GM23338 (cell line): Measurements from ENCODE around the gene NCK2. TPM values are rescaled to one million over a fixed set of nuclear protein-coding genes. Genes with fewer than 3 reads are reported as not detected.

Experiments
- ATAC-seq: fragments of 200-7000 bp; cut with Tn5 transposase; 3 replicates; pipeline ENCODE4 v1.9.1; 2020
- DNase-seq: peaks from one replicate; pipeline ENCODE4 v3.0.0-alpha.2; 2015; ENCODE audit warnings: low spot score
- H2AFZ ChIP-seq: fragments of 200-600 bp; sonication (generic); 2 replicates; pipeline ENCODE4 v1.8.0; 2016; ENCODE audit warnings: antibody characterized with exemption, mild to moderate bottlenecking, moderate library complexity
- H3F3A ChIP-seq: fragments of 200-600 bp; sonication (generic); replicated peaks from 2 replicates; pipeline ENCODE4 v1.8.0; 2017; ENCODE audit warnings: antibody characterized with exemption, mixed run types, low read depth
- H3K27ac ChIP-seq: fragments of 200-600 bp; sonication (generic); 2 replicates; pipeline ENCODE4 v1.6.1; 2016; ENCODE audit warnings: low read depth
- H3K27me3 ChIP-seq: fragments of 200-600 bp; sonication (generic); 2 replicates; pipeline ENCODE4 v1.8.0; 2016; ENCODE audit warnings: mild to moderate bottlenecking, mixed run types, moderate library complexity; ENCODE audit not compliant: insufficient read depth
- H3K36me3 ChIP-seq: fragments of 200-600 bp; sonication (generic); 2 replicates; pipeline ENCODE4 v1.8.0; 2016; ENCODE audit warnings: mild to moderate bottlenecking; ENCODE audit not compliant: insufficient read depth
- H3K4me1 ChIP-seq: fragments of 200-600 bp; sonication (generic); 2 replicates; pipeline ENCODE4 v1.8.0; 2016; ENCODE audit warnings: mild to moderate bottlenecking, moderate library complexity; ENCODE audit not compliant: insufficient read depth
- H3K4me2 ChIP-seq: fragments of 200-600 bp; sonication (generic); 2 replicates; pipeline ENCODE4 v1.7.1; 2017; ENCODE audit warnings: mixed run types
- H3K4me3 ChIP-seq: fragments of 200-600 bp; sonication (generic); 2 replicates; pipeline ENCODE4 v1.6.1; 2016; ENCODE audit warnings: mixed run types
- H3K79me2 ChIP-seq: fragments of 200-600 bp; sonication (generic); replicated peaks from 2 replicates; pipeline ENCODE4 v1.8.0; 2017; ENCODE audit warnings: mild to moderate bottlenecking; ENCODE audit not compliant: insufficient read depth
- H3K9me2 ChIP-seq: fragments of 200-600 bp; sonication (generic); 2 replicates; pipeline ENCODE4 v1.8.0; 2017; ENCODE audit not compliant: insufficient read depth
- H4K20me1 ChIP-seq: fragments of 200-600 bp; sonication (generic); replicated peaks from 2 replicates; pipeline ENCODE4 v1.8.0; 2017; ENCODE audit warnings: mild to moderate bottlenecking; ENCODE audit not compliant: insufficient read depth
- H3K27ac Mint-ChIP-seq: 2 replicates; pipeline ENCODE4 v1.8.0; 2020; ENCODE audit warnings: inconsistent platforms, mild to moderate bottlenecking, moderate library complexity, mixed read lengths
- H3K27me3 Mint-ChIP-seq: 3 replicates; pipeline ENCODE4 v1.8.0; 2022; ENCODE audit warnings: low read depth, mild to moderate bottlenecking, moderate library complexity, mixed read lengths, inconsistent platforms; ENCODE audit not compliant: insufficient read depth, poor library complexity
- H3K36me3 Mint-ChIP-seq: 3 replicates; pipeline ENCODE4 v1.8.0; 2021; ENCODE audit warnings: low read depth, mild to moderate bottlenecking, inconsistent platforms, moderate library complexity, mixed read lengths
- H3K4me1 Mint-ChIP-seq: 3 replicates; pipeline ENCODE4 v1.8.0; 2020; ENCODE audit warnings: mild to moderate bottlenecking, inconsistent platforms, mixed read lengths
- H3K4me3 Mint-ChIP-seq: 3 replicates; pipeline ENCODE4 v1.8.0; 2021; ENCODE audit warnings: moderate library complexity, mild to moderate bottlenecking, inconsistent platforms, mixed read lengths
- H3K9me3 Mint-ChIP-seq: 3 replicates; pipeline ENCODE4 v1.8.0; 2020; ENCODE audit warnings: moderate library complexity, mild to moderate bottlenecking, inconsistent platforms, mixed read lengths
- CREB1 ChIP-seq: fragments of 250-450 bp; sonication (Bioruptor Pico); IDR thresholded peaks from 2 replicates; pipeline ENCODE4 v1.5.0; 2020; ENCODE audit warnings: low read depth, mild to moderate bottlenecking, moderate library complexity
- CTCF ChIP-seq, 2 experiments: fragments of 200-600 bp in 1 of 2; sonication (generic) in 1 of 2; conservative IDR thresholded peaks; 2 replicates each; pipeline versions ENCODE4 v1.5.1 to v1.6.1; 2016 to 2017; ENCODE audit warnings: antibody characterized with exemption in 2 of 2, low read depth in 2 of 2, mild to moderate bottlenecking in 2 of 2, moderate library complexity in 1 of 2
- ETS1 ChIP-seq: IDR thresholded peaks from 2 replicates; pipeline ENCODE4 v1.6.1; 2016; ENCODE audit warnings: antibody characterized with exemption
- EZH2 ChIP-seq: fragments of 200-600 bp; sonication (generic); IDR thresholded peaks from one replicate; pipeline ENCODE4 v1.8.0; 2017; ENCODE audit warnings: antibody characterized with exemption, mild to moderate bottlenecking, low read depth; ENCODE audit not compliant: unreplicated experiment
- JUNB ChIP-seq: IDR thresholded peaks from one replicate; pipeline ENCODE4 v1.6.1; 2016; ENCODE audit warnings: antibody characterized with exemption; ENCODE audit not compliant: unreplicated experiment
- NANOG ChIP-seq: IDR thresholded peaks from 2 replicates; pipeline ENCODE4 v1.6.1; 2016; ENCODE audit warnings: antibody characterized with exemption, borderline replicate concordance
- POLR2AphosphoS5 ChIP-seq: IDR thresholded peaks from 2 replicates; pipeline ENCODE4 v1.6.1; 2016; ENCODE audit warnings: antibody characterized with exemption, low read depth
- REST ChIP-seq: IDR thresholded peaks from one replicate; pipeline ENCODE4 v1.6.1; 2018; ENCODE audit warnings: antibody characterized with exemption; ENCODE audit not compliant: unreplicated experiment
- STAT1 ChIP-seq: IDR thresholded peaks from one replicate; pipeline ENCODE4 v1.6.1; 2016; ENCODE audit warnings: antibody characterized with exemption; ENCODE audit not compliant: unreplicated experiment
- ZNF114 ChIP-seq: fragments of 250-450 bp; sonication (Bioruptor Pico); IDR thresholded peaks from 2 replicates; pipeline ENCODE4 v1.5.0; 2020; ENCODE audit warnings: mild to moderate bottlenecking, moderate library complexity
- ZNF331 ChIP-seq: fragments of 250-450 bp; sonication (Bioruptor Pico); IDR thresholded peaks from 2 replicates; pipeline ENCODE4 v1.5.0; 2020; ENCODE audit warnings: low read depth, mild to moderate bottlenecking, moderate library complexity
- ZNF462 ChIP-seq: fragments of 250-450 bp; sonication (Bioruptor Pico); IDR thresholded peaks from 2 replicates; pipeline ENCODE4 v1.5.0; 2020; ENCODE audit warnings: mild to moderate bottlenecking, moderate library complexity
- polyA plus RNA-seq: library from polyadenylated mRNA; unstranded; fragments of >200 nt; fragmentation: Nextera tagmentation; extraction: Ambion mirVana; gene quantifications from 2 replicates; pipeline ENCODE4 v1.2.1, GENCODE V29; 2016
- total RNA-seq: library from RNA; depleted of rRNA; stranded (reverse); fragments of >200 nt; shearing (Covaris generic); gene quantifications from 2 replicates; pipeline ENCODE4 v1.2.3, GENCODE V29; 2014

Gene NCK2
- total and polyA plus RNA-seq, 2 experiments from 2014 or later, result 26.9 to 59.9 TPM

GRCh38 chr2:105909215-105909614 is 164.5 kb downstream of the NCK2 start:
- no peak overlapping the region for H3K4me3 Mint-ChIP-seq

More at GRCh38 chr2:105909215-105909614, 164.5 kb downstream of the NCK2 start:
- 0 out of 2 replicates have a peak overlapping the region, but pooled peaks have one; percentile 8 for H2AFZ ChIP-seq
- no peak overlapping the region for H3K4me2 ChIP-seq
- ATAC-seq (no peak), DNase-seq (no peak)
- H3K4me3 ChIP-seq, result no peak overlapping the region
- no peaks in the 10 kb centered on the region for H3K36me3 ChIP-seq
- Mint-ChIP-seq H3K27me3 (peaks cover 6% of the 10 kb centered on the region), H3K9me3 (peaks cover 2% of the 10 kb centered on the region; the same call in 2 of the 3 replicates), H3K36me3 (no peaks in the 10 kb centered on the region), H3K4me1 (peaks cover 8% of the 10 kb centered on the region), H3K27ac (no peak overlapping the region)
- no peaks in the 10 kb centered on the region for H3F3A ChIP-seq
- H3K27ac ChIP-seq, result no peak overlapping the region
- no peaks in the 10 kb centered on the region for H3K4me1 ChIP-seq
- H3K79me2 ChIP-seq, result no peaks in the 10 kb centered on the region
- no peaks in the 10 kb centered on the region for H4K20me1 ChIP-seq
- no peaks in the 10 kb centered on the region for H3K27me3 ChIP-seq
- H3K9me2 ChIP-seq, result 0 out of 2 replicates have a peak, but pooled peaks cover 4% of the 10 kb centered on the region
- TF ChIP-seq ZNF331 (CRISPR knock-in tag) (no peak), JUNB (no peak), STAT1 (no peak), CREB1 (no peak), ETS1 (no peak), ZNF462 (no peak), ZNF114 (CRISPR knock-in tag) (no peak), CTCF (conservative IDR thresholded peaks at IDR 0.05; ENCODE audit: low read depth in 2 of 2) (no peak), NANOG (no peak), REST (no peak), POLR2AphosphoS5 (no peak), EZH2 (no peak)
